Tibial nerve (tissue), 4 donors: ENCODE data around the gene POLA2.

ENCODE experiments used
- CTCF ChIP-seq, 5 experiments: fragments of 200-600 bp in 3 of 5; fragments of 450-650 bp in 2 of 5; sonication (generic) in 3 of 5; IDR thresholded peaks; one replicate each; pipeline ENCODE4 v1.5.1; 2016 to 2019; ENCODE audit warnings: antibody characterized with exemption in 5 of 5, mild to moderate bottlenecking in 3 of 5, moderate library complexity in 2 of 5
- EP300 ChIP-seq, 2 donors: sonication (generic); formaldehyde crosslinking; IDR thresholded peaks; one replicate each; pipeline ENCODE4 v1.6.1; 2017; ENCODE audit warnings: antibody characterized with exemption in 2 of 2, mild to moderate bottlenecking in 1 of 2
- POLR2A ChIP-seq, 2 donors: fragments of 450-650 bp; IDR thresholded peaks; one replicate each; pipeline ENCODE4 v1.6.1; 2017; ENCODE audit warnings: antibody characterized with exemption in 2 of 2, mild to moderate bottlenecking in 2 of 2, moderate library complexity in 2 of 2

- TF ChIP-seq CTCF (IDR thresholded peaks at IDR 0.05) (no peak), POLR2A (IDR thresholded peaks at IDR 0.05) (no peak), EP300 (IDR thresholded peaks at IDR 0.05) (no peak)
These were observed 14.1 kb downstream of the POLA2 start for GRCh38 chr11:65275906-65276305.
